Endothelial cell of umbilical vein (primary cell): Measurements from ENCODE around the gene GGTA1. TPM values are rescaled to one million over a fixed set of nuclear protein-coding genes. Genes with fewer than 3 reads are reported as not detected.
"Not testable (repeated sequence)": the region's sequence is repeated elsewhere in the genome, so short reads cannot be mapped to it uniquely, and the experiment has no call there.

Source experiments
- BruUV-seq: library from RNA; stranded (reverse); fragments of 400-500 nt; replicated peaks from 2 replicates; lab custom pipeline; 2021; lab: Mats Ljungman, UMichigan
- CTCF ChIA-PET: fragments of 300-600, 350-600 bp; sonication (Branson Sonifier 250); formaldehyde crosslinking; loops from one replicate; lab custom pipeline; 2021; ENCODE audit warnings: antibody characterized with exemption, inconsistent platforms; lab: Charles Lee
- POLR2A ChIA-PET: fragments of 300-600, 350-600 bp; sonication (Branson Sonifier 250); formaldehyde crosslinking; loops from one replicate; lab custom pipeline; 2021; ENCODE audit warnings: antibody characterized with exemption, inconsistent platforms; lab: Charles Lee
- DNase-seq: peaks from one replicate; pipeline ENCODE4 v3.0.0-alpha.2; 2011; ENCODE audit warnings: low read depth, low spot score
- FAIRE-seq: peaks from 2 replicates; lab custom pipeline; 2011; peaks lifted over from hg19 to GRCh38; lab: Jason Lieb, UNC
- H2AFZ ChIP-seq: 2 replicates; pipeline ENCODE4 v1.6.0; 2012; ENCODE audit warnings: low read depth, low read length, control low read depth, inconsistent platforms
- H3K27ac ChIP-seq: 2 replicates; pipeline ENCODE4 v1.5.1; 2011; ENCODE audit warnings: low read depth, mild to moderate bottlenecking, control low read depth, low read length, moderate library complexity; ENCODE audit not compliant: insufficient read depth
- H3K27me3 ChIP-seq, 2 experiments: 2 replicates each; pipeline versions ENCODE4 v1.6.0 to v1.6.1; 2011; ENCODE audit warnings: low read length in 2 of 2, mixed read lengths in 1 of 2; ENCODE audit not compliant: control insufficient read depth in 2 of 2, insufficient read depth in 2 of 2
- H3K36me3 ChIP-seq, 2 experiments: 2 replicates in 1 of 2; 3 replicates in 1 of 2; pipeline ENCODE4 v1.5.1; 2011; ENCODE audit warnings: low read length in 2 of 2, mild to moderate bottlenecking in 1 of 2, moderate library complexity in 1 of 2; ENCODE audit not compliant: control insufficient read depth in 2 of 2, insufficient read depth in 2 of 2; ENCODE audit errors: extremely low read depth in 1 of 2
- H3K4me1 ChIP-seq: 3 replicates; pipeline ENCODE4 v1.5.1; 2011; ENCODE audit warnings: mild to moderate bottlenecking, low read length; ENCODE audit not compliant: control insufficient read depth, insufficient read depth; ENCODE audit errors: extremely low read depth
- H3K4me2 ChIP-seq: 2 replicates; pipeline ENCODE4 v1.6.1; 2011; ENCODE audit warnings: low read length, control low read depth, mixed read lengths; ENCODE audit not compliant: insufficient read depth
- H3K4me3 ChIP-seq, 3 experiments: fragments of 200-600 bp in 1 of 3; sonication (generic), shearing (Covaris generic) in 1 of 3; replicated peaks in 1 of 3; 2 replicates each; pipeline ENCODE4 v1.5.1; 2011 to 2016; ENCODE audit warnings: control low read depth in 3 of 3, low read length in 3 of 3, mild to moderate bottlenecking in 2 of 3, inconsistent platforms in 1 of 3, low read depth in 1 of 3, moderate library complexity in 1 of 3; ENCODE audit not compliant: insufficient read depth in 1 of 3
- H3K79me2 ChIP-seq: 2 replicates; pipeline ENCODE4 v1.6.0; 2012; ENCODE audit warnings: low read length, inconsistent platforms; ENCODE audit not compliant: control insufficient read depth, insufficient read depth
- H3K9ac ChIP-seq: replicated peaks from 2 replicates; pipeline ENCODE3; 2011; ENCODE audit warnings: low read length, control low read depth; ENCODE audit not compliant: insufficient read depth; ENCODE audit errors: extremely low read depth
- H3K9me1 ChIP-seq: replicated peaks from 3 replicates; pipeline ENCODE4 v1.6.0; 2011; ENCODE audit warnings: mild to moderate bottlenecking, low read length; ENCODE audit not compliant: control insufficient read depth, insufficient read depth; ENCODE audit errors: extremely low read depth
- H3K9me3 ChIP-seq: replicated peaks from 2 replicates; pipeline ENCODE4 v1.5.1; 2012; ENCODE audit warnings: low read length, inconsistent platforms; ENCODE audit not compliant: control insufficient read depth, insufficient read depth
- H4K20me1 ChIP-seq: replicated peaks from 2 replicates; pipeline ENCODE3; 2011; ENCODE audit warnings: mild to moderate bottlenecking, low read length; ENCODE audit not compliant: control insufficient read depth, insufficient read depth; ENCODE audit errors: extremely low read depth
- CTCF ChIP-seq, 2 donors: IDR thresholded peaks; 1 replicate in 1 of 2; 2 replicates in 1 of 2; pipeline ENCODE4 v1.5.1; 2011; ENCODE audit warnings: low read length in 2 of 2, mild to moderate bottlenecking in 2 of 2, moderate library complexity in 2 of 2, control low read depth in 1 of 2, inconsistent platforms in 1 of 2, low read depth in 1 of 2; ENCODE audit not compliant: insufficient read depth in 1 of 2; ENCODE audit errors: extremely low read depth in 1 of 2
- EZH2 ChIP-seq: IDR thresholded peaks from 2 replicates; pipeline ENCODE4 v1.6.1; 2012; ENCODE audit warnings: borderline replicate concordance, low read depth, mild to moderate bottlenecking, moderate library complexity, low read length, inconsistent platforms; ENCODE audit not compliant: severe bottlenecking
- FOS ChIP-seq: IDR thresholded peaks from 2 replicates; pipeline ENCODE4 v1.6.1; 2011; ENCODE audit warnings: mild to moderate bottlenecking, low read length, moderate library complexity, borderline replicate concordance; ENCODE audit not compliant: insufficient read depth
- GATA2 ChIP-seq: IDR thresholded peaks from 2 replicates; pipeline ENCODE4 v1.7.0; 2011; ENCODE audit warnings: low read depth, mild to moderate bottlenecking, moderate library complexity, mixed read lengths, low read length; ENCODE audit not compliant: insufficient read length, insufficient read depth
- JUN ChIP-seq: IDR thresholded peaks from 2 replicates; pipeline ENCODE4 v1.6.1; 2011; ENCODE audit warnings: borderline replicate concordance, low read depth; ENCODE audit not compliant: insufficient read length, insufficient read depth
- MAX ChIP-seq: IDR thresholded peaks from 2 replicates; pipeline ENCODE4 v1.6.1; 2011; ENCODE audit not compliant: insufficient read depth, insufficient read length
- MYC ChIP-seq: IDR thresholded peaks from one replicate; pipeline ENCODE4 v1.6.1; 2011; ENCODE audit warnings: mild to moderate bottlenecking, low read depth, low read length
- POLR2A ChIP-seq: IDR thresholded peaks from 2 replicates; pipeline ENCODE4 v1.6.1; 2012; ENCODE audit warnings: low read depth, mild to moderate bottlenecking, control low read depth, low read length
- POLR2AphosphoS5 ChIP-seq: IDR thresholded peaks from 2 replicates; pipeline ENCODE4 v1.6.1; 2012; ENCODE audit warnings: low read depth, mild to moderate bottlenecking, control low read depth, low read length, moderate library complexity; ENCODE audit not compliant: insufficient read depth
- dilution Hi-C: fragments of 300-500 bp; cut with MboI; formaldehyde crosslinking; loops from one replicate; pipeline ENCODE4 v1.15.0; 2019; ENCODE audit warnings: low sequenced_read_pairs; ENCODE audit not compliant: extremely low pct_ligation_motif_present
- intact Hi-C: fragments of 100-400 bp; cut with micrococcal nuclease; formaldehyde crosslinking; loops from one replicate; pipeline ENCODE4 v1.10.0; 2022
- polyA plus RNA-seq, 4 experiments: library from polyadenylated mRNA; depleted of rRNA in 3 of 4; stranded (reverse) in 3 of 4; unstranded in 1 of 4; fragments of >200 nt; gene quantifications; 2 replicates each; pipeline versions ENCODE4 v1.2.1 to v1.2.3, GENCODE V29; 2011 to 2012; ENCODE audit warnings: missing spikeins in 1 of 4
- total RNA-seq: library from RNA; stranded (reverse); gene quantifications from 2 replicates; pipeline ENCODE4 v1.2.3, GENCODE V29; 2021

Gene GGTA1
- total and polyA plus RNA-seq, 2 donors (not counting 3 experiments of a cell fraction or from before 2014, with no cell fraction given): not detected

- H3K79me2 ChIP-seq: no peaks in the 10 kb centered on the region
- H4K20me1 ChIP-seq: no peaks in the 10 kb centered on the region
- ChIA-PET CTCF (interaction anchor here (1.2 kb wide), 1 partner anchor 8 kb away, joined by 3 read pairs; no protein-coding TSS in a partner anchor), POLR2A (no interaction called here)
- H3K27me3 ChIP-seq: peaks cover 19 to 39% of the 10 kb centered on the region in 2 experiments
- intact Hi-C loops: no loop called here
- no peaks in the 10 kb centered on the region for H3K4me1 ChIP-seq
- H2AFZ ChIP-seq: no peak overlapping the region
- no peak for FAIRE-seq
- H3K9me3 ChIP-seq: no peaks in the 10 kb centered on the region
- no TSS peak for BruUV-seq
- no peak overlapping the region for H3K4me2 ChIP-seq
- H3K4me3 ChIP-seq: no peak overlapping the region
- no peak for TF ChIP-seq CTCF (IDR thresholded peaks at IDR 0.05; ENCODE audit: extremely low read depth in 1 of 2, insufficient read depth in 1 of 2, low read depth in 1 of 2, low read length in 2 of 2)
- no peak for TF ChIP-seq GATA2
- no peak for TF ChIP-seq JUN
- TF ChIP-seq MAX: no peak
- no peak for TF ChIP-seq POLR2AphosphoS5
- TF ChIP-seq FOS: no peak
- TF ChIP-seq MYC: no peak
- TF ChIP-seq POLR2A: no peak
- TF ChIP-seq EZH2: no peak
- dilution Hi-C loops: no loop called here
- H3K9me1 ChIP-seq: no peaks in the 10 kb centered on the region
- no peak for DNase-seq
- no peaks in the 10 kb centered on the region for H3K36me3 ChIP-seq
- no peak overlapping the region for H3K27ac ChIP-seq
- H3K9ac ChIP-seq: no peak overlapping the region
Measured at GRCh38 chr9:121437891-121438290, 61.8 kb downstream of the GGTA1 start.

GRCh38 chr9:121437046-121437445, 62.6 kb downstream of the GGTA1 start:
- CTCF ChIA-PET, H2AFZ ChIP-seq, DNase-seq, H3K9me3 ChIP-seq, FAIRE-seq, H3K36me3 ChIP-seq, H3K27ac ChIP-seq, H3K4me2 ChIP-seq, BruUV-seq, H3K4me3 ChIP-seq, POLR2A ChIA-PET, dilution Hi-C loops, H4K20me1 ChIP-seq, H3K79me2 ChIP-seq, intact Hi-C loops, H3K9me1 ChIP-seq, H3K9ac ChIP-seq, H3K4me1 ChIP-seq: not testable (repeated sequence)
- peaks cover 13 to 33% of the 10 kb centered on the region in 2 experiments for H3K27me3 ChIP-seq
